PC-9 (cell line): ENCODE measurements around the gene KMT2D.

Source experiments
- CTCF ChIP-seq: fragments of 200-600 bp; sonication (generic); conservative IDR thresholded peaks from 2 replicates; pipeline ENCODE4 v1.6.1; 2017; ENCODE audit warnings: mixed run types, antibody characterized with exemption, mild to moderate bottlenecking, moderate library complexity
- EZH2 ChIP-seq: fragments of 200-600 bp; sonication (generic); IDR thresholded peaks from 2 replicates; pipeline ENCODE4 v1.8.0; 2017; ENCODE audit warnings: antibody characterized with exemption, low read depth

GRCh38 chr12:49022558-49023178, 37.9 kb downstream of the KMT2D start:
- TF ChIP-seq CTCF (no peak), EZH2 (no peak)
